GM21423 (cell line): ENCODE results near the gene PAX6.
"Not testable (repeated sequence)": the region's sequence is repeated elsewhere in the genome, so short reads cannot be mapped to it uniquely, and the experiment has no call there.

Experiments
- ATAC-seq: cut with Tn5 transposase; IDR thresholded peaks from one replicate; pipeline ENCODE4 v1.9.1; 2021; ENCODE audit warnings: mild to moderate bottlenecking, moderate library complexity; ENCODE audit not compliant: unreplicated experiment

The PAX6 gene

DNA sequence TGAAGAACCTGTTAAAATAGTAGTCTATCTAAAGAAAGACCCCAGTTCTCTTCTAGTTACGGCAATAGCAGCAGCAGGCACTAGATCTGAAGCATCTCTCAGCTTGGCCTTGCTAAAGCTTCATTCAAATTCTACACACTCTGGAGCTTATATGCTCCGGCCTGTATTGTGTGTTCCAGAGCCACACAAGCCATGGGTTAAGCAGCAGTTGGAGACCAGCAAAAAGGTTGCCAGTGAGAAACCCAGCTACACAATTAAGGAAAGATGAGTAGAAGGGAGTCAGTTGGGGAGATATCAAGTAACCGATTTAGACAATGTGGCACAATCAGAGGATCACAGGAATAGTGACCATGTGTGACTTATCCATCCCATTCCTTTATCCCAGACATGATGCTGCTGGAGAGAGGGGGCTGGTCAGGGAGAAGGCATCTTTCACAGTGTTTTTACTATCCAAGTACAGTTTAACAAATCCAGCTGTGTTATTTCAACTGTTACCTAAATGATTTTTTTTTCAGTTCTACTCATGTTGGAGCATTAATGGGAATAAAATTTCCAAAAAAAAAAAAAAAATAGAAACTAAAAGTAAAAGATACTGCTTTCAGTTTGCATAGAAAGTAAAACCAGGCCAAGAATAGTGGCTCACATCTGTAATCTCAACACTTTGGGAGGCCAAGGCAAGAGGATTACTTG is 41.0 kb downstream of the PAX6 start:
- no peak for ATAC-seq

DNA sequence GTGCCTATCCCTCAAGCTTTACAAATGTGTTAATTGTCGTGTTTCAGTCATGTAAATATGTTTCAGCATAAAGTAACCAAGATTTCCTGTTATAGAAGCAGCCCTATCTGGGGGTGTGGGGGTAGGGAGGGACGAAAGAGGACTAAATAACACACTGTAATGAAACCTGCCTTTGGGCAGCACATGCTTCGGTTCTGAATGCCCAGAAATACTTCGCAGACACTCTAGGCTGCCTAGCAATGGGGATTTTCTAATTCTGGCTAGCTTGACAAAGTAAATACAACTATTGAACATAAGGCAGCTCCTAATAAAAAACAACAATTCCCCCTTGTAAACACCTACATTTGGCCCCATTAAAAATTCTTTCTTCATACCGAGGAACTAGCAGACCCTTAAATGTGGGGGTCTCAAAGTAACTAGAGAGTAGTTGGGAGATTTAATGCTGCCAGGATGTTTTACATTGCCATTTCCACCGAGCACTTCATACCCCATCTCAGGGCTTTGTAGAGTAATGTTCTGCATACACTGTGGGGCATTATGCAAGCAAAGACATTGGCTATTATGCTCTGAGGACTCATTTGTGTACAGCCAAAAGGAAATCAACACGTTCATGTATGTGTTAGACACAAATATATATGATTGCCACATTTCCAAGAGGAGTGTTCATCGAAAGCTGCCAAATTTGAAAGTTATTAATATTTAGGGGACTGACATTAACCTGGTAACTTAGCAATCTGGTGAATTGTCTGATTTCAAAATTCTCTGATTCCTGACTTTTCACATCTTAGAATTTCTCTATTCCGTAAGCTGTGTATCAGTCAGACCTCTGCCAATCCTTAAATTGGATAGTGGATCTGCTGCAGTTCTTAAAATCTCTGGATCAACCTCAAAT is 42.1 kb downstream of the PAX6 start:
- ATAC-seq = no peak

DNA sequence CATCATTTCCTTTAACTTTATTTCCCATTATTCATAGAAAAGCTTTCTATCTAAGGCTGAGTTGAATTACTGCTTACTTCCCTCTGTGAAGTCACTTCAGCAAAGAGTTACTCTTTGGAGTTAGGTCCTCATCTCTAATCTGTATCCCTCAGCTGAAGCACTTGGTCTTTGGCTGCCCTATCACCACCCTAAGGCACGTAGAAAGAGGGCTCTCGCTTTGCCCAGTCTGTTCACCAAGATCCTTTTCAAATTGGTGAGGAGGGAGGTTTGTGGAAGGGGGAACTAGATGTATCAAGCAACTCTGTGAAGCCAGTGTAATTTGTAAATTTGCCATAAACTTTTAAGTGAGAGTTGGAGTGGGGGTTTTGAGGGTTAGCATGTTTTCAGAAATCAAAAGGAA is 43.4 kb downstream of the PAX6 start:
- no peak for ATAC-seq

GRCh38 chr11:31767066-31767465 is 44.1 kb downstream of the PAX6 start:
- no peak for ATAC-seq

DNA sequence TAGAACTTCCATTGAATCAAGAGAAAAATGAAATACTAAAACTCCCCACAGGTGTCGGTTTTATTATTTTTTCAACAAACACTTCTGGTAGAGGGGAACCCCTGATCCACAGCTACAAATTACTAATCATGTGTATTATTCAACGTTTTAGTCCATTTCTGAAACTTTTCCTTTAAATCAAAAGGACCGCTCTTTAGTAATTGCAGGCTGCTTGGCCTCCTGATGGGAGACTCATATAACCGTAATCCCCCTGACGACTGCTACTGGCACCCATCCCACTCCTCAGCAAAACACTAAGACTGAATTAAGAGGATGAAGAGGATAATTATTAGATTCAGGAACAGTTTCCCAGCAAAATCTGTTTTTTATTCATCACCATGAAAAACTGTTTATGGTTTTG is 46.4 kb downstream of the PAX6 start:
- ATAC-seq = no peak

GRCh38 chr11:31764261-31764660 is 46.9 kb downstream of the PAX6 start:
- no peak for ATAC-seq

DNA sequence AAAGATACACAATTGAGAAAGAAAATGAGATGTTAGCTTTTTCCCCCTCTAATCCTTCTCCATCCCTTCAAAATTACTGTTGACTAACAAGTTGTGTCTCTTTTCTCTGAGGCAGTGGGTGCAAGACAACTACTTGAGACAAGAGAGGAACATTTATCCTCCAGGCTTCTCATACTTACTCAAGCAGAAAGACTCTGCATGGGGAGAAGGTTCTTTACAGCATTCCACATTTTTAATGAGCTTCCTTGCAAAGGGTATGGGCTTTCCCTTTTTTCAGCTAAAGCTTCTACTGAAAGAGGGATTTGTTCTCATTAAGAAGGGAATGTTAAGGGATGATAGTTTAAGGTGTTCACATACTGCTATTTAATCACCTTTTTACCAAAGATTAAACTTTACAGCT is 47.8 kb downstream of the PAX6 start:
- no peak for ATAC-seq

DNA sequence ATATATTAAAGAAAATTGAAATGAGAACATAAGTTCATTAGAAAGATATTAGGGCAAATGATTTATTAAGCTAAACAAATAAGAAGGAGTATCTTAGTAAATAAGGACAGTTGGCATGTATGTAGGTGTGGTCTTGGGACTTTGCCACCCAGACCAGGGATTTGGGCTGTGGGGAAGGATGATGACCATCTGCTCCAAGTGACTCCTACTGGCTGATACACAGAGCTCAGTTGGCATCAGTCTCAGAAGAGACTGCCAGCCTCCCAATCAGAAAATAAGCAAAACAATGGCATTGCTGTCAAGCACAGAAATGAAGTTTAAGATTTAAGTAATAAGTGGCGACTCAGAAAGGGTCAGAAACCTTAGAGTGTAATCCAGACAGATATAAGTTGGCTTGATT is 49.5 kb downstream of the PAX6 start:
- ATAC-seq = no peak

DNA sequence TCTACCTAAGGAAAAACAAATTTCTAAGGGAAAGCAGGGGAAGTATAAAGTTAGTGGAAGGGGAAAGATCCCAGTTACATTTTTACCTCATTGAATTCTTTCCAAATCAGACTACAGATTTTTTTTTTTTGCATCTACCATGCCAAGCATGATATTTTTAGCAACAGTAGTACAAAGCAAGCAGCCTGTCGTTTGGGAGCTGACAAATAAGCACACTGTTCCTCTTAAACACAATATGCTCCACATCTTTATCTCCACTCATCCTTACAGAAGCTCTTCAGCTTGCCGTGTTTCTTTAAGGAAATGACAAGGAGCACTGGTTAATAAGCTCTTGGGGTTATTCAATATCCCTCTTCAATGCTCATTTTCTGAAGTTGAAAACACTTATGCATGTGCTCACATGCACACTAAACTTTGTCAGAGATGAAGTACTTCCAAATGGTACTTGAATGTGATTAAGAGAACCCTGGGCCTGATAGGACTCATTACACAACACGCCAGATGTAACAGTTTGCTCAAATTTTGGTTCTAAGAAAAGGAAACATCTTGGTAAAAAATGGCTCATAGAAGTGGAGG is 53.8 kb downstream of the PAX6 start:
- ATAC-seq = no peak

GRCh38 chr11:31747581-31747980 is 63.5 kb downstream of the PAX6 start:
- ATAC-seq = no peak

DNA sequence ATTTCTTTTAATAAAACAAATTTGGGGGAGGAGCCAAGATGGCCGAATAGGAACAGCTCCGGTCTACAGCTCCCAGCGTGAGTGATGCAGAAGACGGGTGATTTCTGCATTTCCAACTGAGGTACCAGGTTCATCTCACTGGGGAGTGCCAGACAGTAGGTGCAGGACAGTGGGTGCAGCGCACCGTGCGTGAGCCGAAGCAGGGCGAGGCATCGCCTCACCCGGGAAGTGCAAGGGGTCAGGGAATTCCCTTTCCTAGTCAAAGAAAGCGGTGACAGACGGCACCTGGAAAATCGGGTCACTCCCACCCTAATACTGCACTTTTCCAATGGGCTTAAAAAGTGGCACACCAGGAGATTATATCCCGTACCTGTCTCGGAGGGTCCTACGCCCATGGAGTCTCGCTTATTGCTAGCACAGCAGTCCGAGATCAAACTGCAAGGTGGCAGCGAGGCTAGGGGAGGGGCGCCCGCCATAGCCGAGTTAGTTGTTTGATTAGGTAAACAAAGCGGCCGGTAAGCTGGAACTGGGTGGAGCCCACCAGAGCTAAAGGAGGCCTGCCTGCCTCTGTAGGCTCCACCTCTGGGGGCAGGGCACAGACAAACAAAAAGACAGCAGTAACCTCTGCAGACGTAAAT is 70.3 kb downstream of the PAX6 start:
- not testable (repeated sequence) for ATAC-seq

DNA sequence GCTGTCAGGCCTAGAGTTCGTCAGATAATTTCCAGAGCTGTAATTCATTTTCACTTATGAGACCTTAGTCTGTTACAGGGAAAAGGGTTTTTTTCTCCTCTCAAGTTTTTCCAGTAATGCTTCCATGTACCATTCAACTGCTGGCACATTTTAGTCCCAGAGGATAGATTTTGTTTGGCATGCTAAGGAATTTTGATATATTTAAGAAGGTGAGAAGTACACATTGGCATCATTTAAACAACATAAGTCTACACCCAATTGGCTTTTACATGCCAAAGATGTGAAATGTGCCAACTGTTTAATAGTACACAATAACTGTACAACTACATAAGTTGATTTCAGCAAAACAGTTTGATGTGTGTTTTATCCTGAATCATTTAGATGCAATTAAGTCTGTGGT is 71.0 kb downstream of the PAX6 start:
- no peak for ATAC-seq
